Esophagus muscularis mucosa (tissue), 4 donors: ENCODE data around the gene CTBP1. TPM values are rescaled to one million over a fixed set of nuclear protein-coding genes. Genes with fewer than 3 reads are reported as not detected.

ENCODE experiments used
- DNase-seq: peaks from one replicate; pipeline ENCODE4 v3.0.0-alpha.2; 2017; ENCODE audit errors: extremely low spot score
- H3K27ac ChIP-seq, 4 donors: fragments of 200-600 bp; sonication (generic); replicated peaks in 1 of 4; 1 replicate in 3 of 4; 2 replicates in 1 of 4; pipeline ENCODE4 v1.5.1; 2016 to 2019; ENCODE audit warnings: mild to moderate bottlenecking in 1 of 4
- H3K27me3 ChIP-seq, 4 donors: fragments of 200-600 bp; sonication (generic); one replicate each; pipeline versions ENCODE4 v1.5.1 to v1.6.0; 2016 to 2019
- H3K36me3 ChIP-seq, 4 donors: fragments of 200-600 bp; sonication (generic); one replicate each; pipeline ENCODE4 v1.5.1; 2016 to 2019
- H3K4me1 ChIP-seq, 4 donors: fragments of 200-600 bp; sonication (generic); one replicate each; pipeline ENCODE4 v1.5.1; 2016 to 2019
- H3K4me3 ChIP-seq, 4 donors: fragments of 200-600 bp; sonication (generic); 1 replicate in 2 of 4; 2 replicates in 2 of 4; pipeline ENCODE4 v1.5.1; 2016 to 2019; ENCODE audit warnings: mild to moderate bottlenecking in 4 of 4, moderate library complexity in 1 of 4
- H3K9me3 ChIP-seq, 4 donors: fragments of 200-600 bp; sonication (generic); 1 replicate in 3 of 4; 2 replicates in 1 of 4; pipeline ENCODE4 v1.5.1; 2016 to 2019
- CTCF ChIP-seq, 3 experiments: fragments of 200-600 bp in 2 of 3; fragments of 450-650 bp in 1 of 3; sonication (generic) in 2 of 3; IDR thresholded peaks; one replicate each; pipeline ENCODE4 v1.5.1; 2017 to 2019; ENCODE audit warnings: antibody characterized with exemption in 3 of 3, mild to moderate bottlenecking in 2 of 3, moderate library complexity in 1 of 3
- EP300 ChIP-seq: sonication (generic); formaldehyde crosslinking; IDR thresholded peaks from one replicate; pipeline ENCODE4 v1.6.1; 2017; ENCODE audit warnings: antibody characterized with exemption
- POLR2A ChIP-seq: fragments of 450-650 bp; IDR thresholded peaks from one replicate; pipeline ENCODE4 v1.6.1; 2017; ENCODE audit warnings: antibody characterized with exemption, moderate library complexity, mild to moderate bottlenecking, low read depth
- POLR2AphosphoS5 ChIP-seq, 2 donors: sonication (generic); formaldehyde crosslinking; IDR thresholded peaks; one replicate each; pipeline ENCODE4 v1.6.1; 2017; ENCODE audit warnings: antibody characterized with exemption in 2 of 2
- WGBS: methylation state at CpG from one replicate; pipeline ENCODE4 v1.1.5; 2018; 5-methylcytosine and 5-hydroxymethylcytosine counted together
- intact Hi-C: fragments of 100-400 bp; cut with DNase I; formaldehyde crosslinking; loops from one replicate; pipeline ENCODE4 v1.15.1; 2023
- total RNA-seq, 4 donors: library from RNA; depleted of rRNA; stranded (reverse); fragments of >200 nt; gene quantifications; one replicate each; pipeline versions ENCODE4 v1.1.0 to v1.2.1, GENCODE V29; 2016

CTBP1 gene
- total RNA-seq, 4 donors from 2014 or later, result 110 to 245 (median 172) TPM

GRCh38 chr4:1214101-1215095, 34.5 kb downstream of the CTBP1 start:
- H3K4me3 ChIP-seq, result no peak overlapping the region
- intact Hi-C loops, result loop anchor here (5.0 kb wide), 1 partner anchor 47 kb away; no protein-coding TSS in a partner anchor
- DNase-seq, result no peak
- H3K36me3 ChIP-seq, result peaks cover 17 to 83% (median 64%) of the 10 kb centered on the region in 4 donors
- H3K27ac ChIP-seq, result no peak overlapping the region
- no peaks in the 10 kb centered on the region for H3K9me3 ChIP-seq
- 60% methylated on average over 1 of the region's 48 CpGs for WGBS
- H3K4me1 ChIP-seq, result peaks cover 46 to 98% (median 86%) of the 10 kb centered on the region in 4 donors
- TF ChIP-seq POLR2AphosphoS5 (IDR thresholded peaks at IDR 0.05) (no peak), EP300 (no peak), CTCF (IDR thresholded peaks at IDR 0.05) (no peak), POLR2A (no peak)
- no peaks in the 10 kb centered on the region for H3K27me3 ChIP-seq

DNA sequence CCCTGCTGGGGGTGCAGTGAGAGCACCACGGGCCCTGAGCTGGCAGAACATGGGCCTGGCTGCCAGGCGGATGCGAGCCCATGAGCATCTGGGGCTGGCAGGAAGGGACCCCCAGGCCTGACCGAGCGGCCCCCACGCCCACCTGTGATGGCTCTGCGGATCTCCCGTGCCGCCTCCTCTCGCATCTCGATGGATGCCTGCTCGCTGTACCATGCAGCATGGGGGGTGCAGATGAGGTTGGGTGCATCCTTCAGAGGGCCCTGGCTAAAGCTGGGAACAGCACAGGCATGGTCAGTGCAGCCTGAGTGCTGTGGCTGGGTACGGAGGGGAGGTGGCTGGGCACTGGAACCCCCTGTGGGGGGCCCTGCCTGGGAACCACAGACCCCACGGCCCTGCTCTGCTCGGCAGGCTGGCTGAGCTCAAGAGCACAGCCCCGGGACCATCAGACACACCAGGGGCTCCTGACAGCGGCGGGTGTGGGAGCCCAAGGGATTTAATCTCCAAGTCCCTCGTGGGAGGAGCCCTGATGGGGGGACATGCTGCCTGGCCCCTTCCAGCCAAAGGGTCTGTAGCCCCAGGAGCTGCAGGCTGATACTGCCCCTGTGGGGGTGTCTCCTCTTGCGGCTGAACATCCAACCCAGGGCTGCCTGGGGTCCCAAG, 35.5 kb downstream of the CTBP1 start:
- WGBS, result no CpG with 5 or more reads among the region's 20 CpGs
- Histone ChIP-seq H3K9me3 (no peaks in the 10 kb centered on the region), H3K4me1 (peaks cover 52 to 98% (median 86%) of the 10 kb centered on the region in 4 donors), H3K27me3 (no peaks in the 10 kb centered on the region), H3K36me3 (peaks cover 17 to 74% (median 64%) of the 10 kb centered on the region in 4 donors), H3K4me3 (no peak overlapping the region), H3K27ac (no peak overlapping the region)
- intact Hi-C loops, result loop anchor here (5.0 kb wide), 1 partner anchor 46 kb away; no protein-coding TSS in a partner anchor
- DNase-seq, result no peak
- no peak for TF ChIP-seq EP300
- TF ChIP-seq POLR2AphosphoS5 (IDR thresholded peaks at IDR 0.05), result no peak
- no peak for TF ChIP-seq POLR2A
- TF ChIP-seq CTCF (IDR thresholded peaks at IDR 0.05), result no peak

GRCh38 chr4:1212546-1213335, 36.2 kb downstream of the CTBP1 start:
- peaks cover 17 to 71% (median 62%) of the 10 kb centered on the region in 4 donors for H3K36me3 ChIP-seq
- intact Hi-C loops, result loop anchor here (5.0 kb wide), 1 partner anchor 45 kb away; no protein-coding TSS in a partner anchor
- TF ChIP-seq EP300 (no peak), POLR2AphosphoS5 (IDR thresholded peaks at IDR 0.05) (no peak), POLR2A (no peak), CTCF (IDR thresholded peaks at IDR 0.05) (no peak)

DNA sequence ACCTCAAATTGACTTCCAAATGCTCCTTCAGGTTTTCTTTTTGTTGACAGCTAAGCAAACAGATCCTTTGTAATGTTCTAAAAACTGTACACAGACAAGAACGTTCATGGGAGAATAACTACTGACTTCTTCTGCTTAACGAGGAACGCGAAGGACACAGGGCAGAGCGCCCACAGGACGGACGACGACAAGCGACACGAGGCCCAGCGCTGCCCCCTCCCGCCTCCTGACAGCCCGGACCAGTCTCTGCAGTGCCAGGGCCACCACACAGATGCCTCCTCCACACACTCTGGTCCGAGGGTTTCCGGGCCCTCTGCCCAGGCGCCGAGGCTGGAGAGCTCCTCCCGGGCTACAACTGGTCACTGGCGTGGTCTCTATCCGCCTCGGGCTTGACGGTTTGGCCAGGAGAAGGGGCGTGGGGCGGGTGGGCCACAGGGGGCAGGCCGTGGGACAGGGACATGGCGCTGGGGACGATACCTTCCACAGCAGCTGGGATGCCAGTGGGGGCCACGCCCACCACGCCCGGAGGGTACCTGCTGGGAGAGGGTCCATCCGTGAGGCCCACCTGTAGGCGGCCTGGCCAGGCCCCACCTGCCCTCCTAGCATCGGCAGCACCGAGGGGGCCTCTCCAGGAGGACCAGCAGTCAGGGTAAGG, 36.9 kb downstream of the CTBP1 start:
- intact Hi-C loops, result loop anchor here (5.0 kb wide), 1 partner anchor 45 kb away; no protein-coding TSS in a partner anchor
- H3K4me1 ChIP-seq, result peaks cover 54 to 98% (median 88%) of the 10 kb centered on the region in 4 donors
- H3K27me3 ChIP-seq, result no peaks in the 10 kb centered on the region
- H3K27ac ChIP-seq, result peak overlapping the region; percentile 65 to 76 (median 66)
- 76% methylated on average over 24 of the region's 34 CpGs for WGBS
- peaks cover 17 to 65% (median 57%) of the 10 kb centered on the region in 4 donors for H3K36me3 ChIP-seq
- H3K9me3 ChIP-seq, result no peaks in the 10 kb centered on the region
- no peak for DNase-seq
- no peak overlapping the region for H3K4me3 ChIP-seq
- no peak for TF ChIP-seq CTCF (IDR thresholded peaks at IDR 0.05)
- TF ChIP-seq POLR2A, result no peak
- no peak for TF ChIP-seq POLR2AphosphoS5 (IDR thresholded peaks at IDR 0.05)
- TF ChIP-seq EP300, result no peak

More at GRCh38 chr4:1212546-1213335, 36.2 kb downstream of the CTBP1 start:
- H3K27ac ChIP-seq, result peak overlapping the region; percentile 65 to 76 (median 66)
- H3K4me1 ChIP-seq, result peaks cover 59 to 98% (median 87%) of the 10 kb centered on the region in 4 donors
- 94% methylated on average over 10 of the region's 20 CpGs for WGBS
- DNase-seq, result no peak
- no peaks in the 10 kb centered on the region for H3K27me3 ChIP-seq
- no peak overlapping the region for H3K4me3 ChIP-seq
- H3K9me3 ChIP-seq, result no peaks in the 10 kb centered on the region
